Adrenal gland (tissue), 12 donors: ENCODE results near the gene RALGPS1. TPM values are rescaled to one million over a fixed set of nuclear protein-coding genes. Genes with fewer than 3 reads are reported as not detected.

ENCODE experiments used
- DNase-seq, 7 donors: peaks; one replicate each; pipeline ENCODE4 v3.0.0-alpha.2; 2019 to 2020
- H3K27ac ChIP-seq, 5 donors: fragments of 200-600 bp; sonication (generic) in 4 of 5; 1 replicate in 3 of 5; 2 replicates in 2 of 5; pipeline versions ENCODE4 v1.5.1 to v1.8.0; 2016 to 2020; ENCODE audit warnings: mild to moderate bottlenecking in 1 of 5
- H3K27me3 ChIP-seq: fragments of 200-600 bp; 2 replicates; pipeline ENCODE4 v1.8.0; 2021
- H3K36me3 ChIP-seq, 2 donors: fragments of 200-600 bp; replicated peaks in 1 of 2; 1 replicate in 1 of 2; 2 replicates in 1 of 2; pipeline versions ENCODE4 v1.5.1 to v1.8.0; 2018 to 2022
- H3K4me1 ChIP-seq, 2 donors: fragments of 200-600 bp; replicated peaks in 1 of 2; 1 replicate in 1 of 2; 2 replicates in 1 of 2; pipeline versions ENCODE4 v1.5.1 to v1.8.0; 2018 to 2021
- H3K4me3 ChIP-seq, 4 donors: fragments of 200-600 bp; sonication (generic) in 3 of 4; one replicate each; pipeline ENCODE4 v1.5.1; 2016 to 2018
- H3K9me3 ChIP-seq, 3 donors: fragments of 200-600 bp; sonication (generic) in 1 of 3; replicated peaks in 1 of 3; 1 replicate in 2 of 3; 2 replicates in 1 of 3; pipeline versions ENCODE4 v1.5.1 to v1.8.0; 2016 to 2021
- POLR2A ChIP-seq, 2 donors: fragments of 450-650 bp; IDR thresholded peaks; one replicate each; pipeline ENCODE4 v1.6.1; 2017; ENCODE audit warnings: antibody characterized with exemption in 2 of 2, mild to moderate bottlenecking in 2 of 2, moderate library complexity in 1 of 2
- WGBS, 4 donors: extraction: QIAGEN DNeasy Blood & Tissue Kit in 2 of 4; methylation state at CpG; one replicate each; pipeline versions ENCODE4 v1.1.5 to v1.1.7; 2013 to 2017; 5-methylcytosine and 5-hydroxymethylcytosine counted together
- intact Hi-C, 2 donors: fragments of 100-400 bp; cut with DNase I; formaldehyde crosslinking; loops; one replicate each; pipeline versions ENCODE4 v1.14.1 to v1.15.0; 2022 to 2023
- polyA plus RNA-seq, 3 donors: library from polyadenylated mRNA; stranded (reverse); fragments of 200-250 nt in 2 of 3; fragments of 350-450 nt in 1 of 3; fragmentation: Illumina TruSeq in 1 of 3; extraction: RNeasy Lipid Tissue Mini Kit (QIAGEN cat#74804) in 1 of 3; gene quantifications; one replicate each; pipeline ENCODE4 v1.2.3, GENCODE V29; 2013 to 2014
- total RNA-seq, 9 donors: library from RNA; depleted of rRNA in 4 of 9; stranded (reverse); fragments of >200 nt in 4 of 9; fragments of 120-200 nt in 1 of 9; fragmentation: NEBNext Ultra II Directional in 1 of 9; extraction: Animal tissue kit (Norgen Biotek cat#: 25700) in 1 of 9; gene quantifications; one replicate each; pipeline versions ENCODE4 v1.1.0 to v1.2.4, GENCODE V29; 2013 to 2023
- TF ChIP-seq, protein P1 (sequence below), 6 experiments: fragments of 450-650 bp in 4 of 6; fragments of 200-600 bp in 2 of 6; sonication (generic) in 1 of 6; IDR thresholded peaks; 1 replicate in 5 of 6; 2 replicates in 1 of 6; pipeline versions ENCODE4 v1.5.1 to v1.8.0; 2016 to 2021; ENCODE audit warnings: antibody characterized with exemption in 6 of 6, mild to moderate bottlenecking in 2 of 6, moderate library complexity in 1 of 6
- donor health status: healthy with polysubstance abuse.
- donor health status: Bipolar disorder and iron deficiency.
- donor health status: DM: yes; HTN: yes; CAD: no.
- donor health status: DM: no; HTN: no; CAD: no.
- donor health status: DM: no; HTN: no; CAD: no.
- donor health status: DM: yes; HTN: yes; CAD: no.

The RALGPS1 gene
- total and polyA plus RNA-seq, 12 donors, result 2.8 to 9.9 (median 5.1) TPM

DNA sequence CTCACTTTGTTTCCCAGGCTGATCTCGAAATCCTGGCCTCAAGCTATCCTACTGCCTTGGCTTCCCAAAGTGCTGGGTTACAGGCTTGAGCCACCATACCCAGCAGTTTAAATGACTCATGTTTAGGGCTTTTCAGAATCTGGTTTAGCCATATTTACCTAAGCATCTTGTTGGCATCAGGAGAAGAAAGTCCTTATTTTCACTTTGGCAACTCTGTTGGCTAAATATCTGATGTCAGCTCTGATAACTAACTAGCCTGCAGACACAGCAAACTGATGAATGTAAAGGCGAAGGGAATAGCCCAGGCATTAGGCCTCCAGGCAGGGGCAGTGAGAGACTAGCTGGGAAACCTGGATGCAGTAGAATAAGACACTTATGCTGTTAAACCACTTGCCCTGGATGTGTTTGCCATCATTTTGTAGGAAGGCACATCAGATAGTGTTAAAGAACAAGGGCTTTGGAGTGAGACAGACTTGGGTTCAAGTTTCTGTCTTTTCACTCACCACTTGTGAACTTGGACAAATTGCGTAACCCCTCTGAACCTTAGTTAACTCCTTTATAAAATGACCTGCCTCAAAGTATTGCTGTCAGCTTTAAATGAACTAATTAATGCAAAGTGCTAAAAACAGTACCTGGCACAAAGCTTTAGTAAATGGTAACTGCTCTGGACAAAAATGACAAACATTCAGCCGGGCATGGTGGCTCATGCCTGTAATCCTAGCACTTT is 315.3 kb downstream of the RALGPS1 start:
- H3K36me3 ChIP-seq, result no peaks in the 10 kb centered on the region
- no peak for TF ChIP-seq POLR2A (IDR thresholded peaks at IDR 0.05)
- TF ChIP-seq, protein P1, sequence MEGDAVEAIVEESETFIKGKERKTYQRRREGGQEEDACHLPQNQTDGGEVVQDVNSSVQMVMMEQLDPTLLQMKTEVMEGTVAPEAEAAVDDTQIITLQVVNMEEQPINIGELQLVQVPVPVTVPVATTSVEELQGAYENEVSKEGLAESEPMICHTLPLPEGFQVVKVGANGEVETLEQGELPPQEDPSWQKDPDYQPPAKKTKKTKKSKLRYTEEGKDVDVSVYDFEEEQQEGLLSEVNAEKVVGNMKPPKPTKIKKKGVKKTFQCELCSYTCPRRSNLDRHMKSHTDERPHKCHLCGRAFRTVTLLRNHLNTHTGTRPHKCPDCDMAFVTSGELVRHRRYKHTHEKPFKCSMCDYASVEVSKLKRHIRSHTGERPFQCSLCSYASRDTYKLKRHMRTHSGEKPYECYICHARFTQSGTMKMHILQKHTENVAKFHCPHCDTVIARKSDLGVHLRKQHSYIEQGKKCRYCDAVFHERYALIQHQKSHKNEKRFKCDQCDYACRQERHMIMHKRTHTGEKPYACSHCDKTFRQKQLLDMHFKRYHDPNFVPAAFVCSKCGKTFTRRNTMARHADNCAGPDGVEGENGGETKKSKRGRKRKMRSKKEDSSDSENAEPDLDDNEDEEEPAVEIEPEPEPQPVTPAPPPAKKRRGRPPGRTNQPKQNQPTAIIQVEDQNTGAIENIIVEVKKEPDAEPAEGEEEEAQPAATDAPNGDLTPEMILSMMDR (IDR thresholded peaks at IDR 0.05), result no peak
- intact Hi-C loops, result no loop called here
- no peak overlapping the region for H3K4me3 ChIP-seq
- no peaks in the 10 kb centered on the region for H3K27me3 ChIP-seq
- H3K9me3 ChIP-seq, result no peaks in the 10 kb centered on the region
- peak in 1 of 7 donors; percentile 14 for DNase-seq
- 87 to 96% (median 92%) methylated on average over 4 of the region's 4 CpGs for WGBS, 4 donors
- peaks cover 15 to 40% of the 10 kb centered on the region in 2 donors for H3K4me1 ChIP-seq
- H3K27ac ChIP-seq, result peak overlapping the region in 1 of 5 donors; percentile 9

DNA sequence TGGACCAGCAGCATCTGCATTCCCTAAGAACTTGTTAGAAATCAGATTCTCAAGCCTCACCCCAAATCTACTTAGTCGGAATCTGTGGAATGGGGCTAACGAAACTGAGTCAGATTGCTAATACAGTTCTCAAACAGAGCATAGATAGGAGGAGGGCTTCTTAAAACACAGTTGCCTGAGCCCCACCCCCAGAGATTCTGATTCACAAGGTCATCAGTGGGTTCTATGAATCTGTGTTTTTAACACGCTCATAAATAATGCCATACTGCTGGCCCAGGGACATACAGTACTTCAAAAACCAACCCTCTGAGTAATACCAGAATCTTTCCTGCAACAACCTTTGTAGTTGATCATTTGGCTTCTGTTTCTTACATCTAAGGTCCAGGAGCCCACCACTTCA is 317.1 kb downstream of the RALGPS1 start:
- WGBS, 4 donors, result 48 to 59% (median 56%) methylated on average over 3 of the region's 3 CpGs
- TF ChIP-seq, protein P1 (IDR thresholded peaks at IDR 0.05), result no peak
- no peak for TF ChIP-seq POLR2A (IDR thresholded peaks at IDR 0.05)
- DNase-seq, result peak in 6 of 7 donors; percentile 46 to 65 (median 59)
- H3K27ac ChIP-seq, result peak overlapping the region in 3 of 5 donors; percentile 6 to 33 (median 31)
- H3K4me3 ChIP-seq, result no peak overlapping the region
- intact Hi-C loops, result no loop called here
- peaks cover 15 to 37% of the 10 kb centered on the region in 2 donors for H3K4me1 ChIP-seq
- no peaks in the 10 kb centered on the region for H3K27me3 ChIP-seq
- no peaks in the 10 kb centered on the region for H3K9me3 ChIP-seq
- H3K36me3 ChIP-seq, result no peaks in the 10 kb centered on the region

DNA sequence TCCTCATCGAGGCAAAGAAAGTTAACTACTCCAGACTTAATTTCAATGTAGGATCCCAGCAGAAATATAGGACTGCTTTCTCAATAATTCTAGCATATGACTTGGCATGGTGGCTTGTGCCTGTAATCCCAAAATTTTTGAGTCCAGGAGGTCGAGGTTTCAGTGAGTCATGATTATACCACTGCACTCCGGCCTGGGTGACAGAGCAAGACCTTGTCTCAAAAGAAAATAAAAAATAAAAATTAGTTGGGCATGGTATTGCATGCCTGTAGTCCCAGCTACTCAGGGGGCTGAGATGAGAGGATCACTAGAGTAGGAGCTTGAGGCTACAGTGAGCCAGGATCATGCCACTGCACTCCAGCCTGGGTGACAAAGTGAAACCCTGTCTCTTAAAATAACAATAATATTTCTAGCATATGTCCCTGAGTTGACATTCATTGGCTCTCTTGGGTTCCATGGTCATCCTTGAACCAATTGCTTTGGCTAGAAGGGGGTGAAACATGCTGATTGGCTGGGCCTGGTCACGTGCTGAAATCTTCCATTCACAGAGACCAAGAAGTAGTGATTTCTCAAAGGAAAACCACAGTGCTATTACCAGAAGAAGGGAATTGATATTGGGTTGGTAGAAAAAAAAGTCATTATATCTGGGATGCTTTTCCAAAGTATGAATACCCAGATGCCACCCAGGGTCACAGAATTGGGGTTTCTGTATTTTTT is 318.4 kb downstream of the RALGPS1 start:
- TF ChIP-seq, protein P1 (IDR thresholded peaks at IDR 0.05), result no peak
- no peak for TF ChIP-seq POLR2A (IDR thresholded peaks at IDR 0.05)

DNA sequence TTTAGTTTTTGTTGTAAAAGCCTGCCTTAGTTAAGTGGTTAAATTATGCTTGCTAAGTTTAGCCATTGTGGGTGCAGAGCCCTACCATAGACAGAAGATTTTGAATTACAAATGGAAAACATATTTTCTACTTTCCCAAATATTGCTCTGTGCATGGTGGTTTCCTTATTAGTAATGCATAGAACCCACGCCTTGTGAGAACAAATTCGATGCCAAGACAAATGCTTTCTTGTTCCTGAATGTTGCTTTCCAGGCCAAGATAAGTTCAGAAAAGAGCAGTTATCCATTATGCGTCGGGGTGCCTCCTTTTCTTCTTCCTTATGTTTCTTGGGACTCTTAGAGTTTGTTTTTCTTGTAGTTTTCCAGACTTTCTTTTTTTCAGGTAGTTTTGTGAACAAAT is 319.0 kb downstream of the RALGPS1 start:
- intact Hi-C loops, result no loop called here
- Histone ChIP-seq H3K4me3 (no peak overlapping the region), H3K27ac (peak overlapping the region in 2 of 5 donors; percentile 10 to 31), H3K4me1 (peaks cover 15 to 37% of the 10 kb centered on the region in 2 donors), H3K27me3 (no peaks in the 10 kb centered on the region), H3K9me3 (no peaks in the 10 kb centered on the region), H3K36me3 (no peaks in the 10 kb centered on the region)
- WGBS, 4 donors, result 55 to 81% (median 65%) methylated on average over 4 of the region's 4 CpGs
- DNase-seq, result peak in 1 of 7 donors; percentile 7
- TF ChIP-seq POLR2A (IDR thresholded peaks at IDR 0.05), result no peak
- TF ChIP-seq, protein P1 (IDR thresholded peaks at IDR 0.05), result no peak

More for the DNA sequence above, 318.4 kb downstream of the RALGPS1 start:
- Histone ChIP-seq H3K36me3 (no peaks in the 10 kb centered on the region), H3K4me1 (peaks cover 15 to 37% of the 10 kb centered on the region in 2 donors), H3K9me3 (no peaks in the 10 kb centered on the region), H3K27me3 (no peaks in the 10 kb centered on the region), H3K4me3 (no peak overlapping the region), H3K27ac (peak overlapping the region in 2 of 5 donors; percentile 10 to 31)
- intact Hi-C loops, result no loop called here
- 45 to 53% (median 50%) methylated on average over 4 of the region's 4 CpGs for WGBS, 4 donors
- peak in 3 of 7 donors; percentile 23 to 53 (median 51) for DNase-seq
